ENCODE measurements around the gene PACSIN3. TPM values are rescaled to one million over a fixed set of nuclear protein-coding genes. Genes with fewer than 3 reads are reported as not detected.
"Not testable (repeated sequence)": the region's sequence is repeated elsewhere in the genome, so short reads cannot be mapped to it uniquely, and the experiment has no call there.

PACSIN3 gene
- total and polyA plus RNA-seq, 4 donors: 7.9 to 25.5 (median 22.0) TPM

DNA sequence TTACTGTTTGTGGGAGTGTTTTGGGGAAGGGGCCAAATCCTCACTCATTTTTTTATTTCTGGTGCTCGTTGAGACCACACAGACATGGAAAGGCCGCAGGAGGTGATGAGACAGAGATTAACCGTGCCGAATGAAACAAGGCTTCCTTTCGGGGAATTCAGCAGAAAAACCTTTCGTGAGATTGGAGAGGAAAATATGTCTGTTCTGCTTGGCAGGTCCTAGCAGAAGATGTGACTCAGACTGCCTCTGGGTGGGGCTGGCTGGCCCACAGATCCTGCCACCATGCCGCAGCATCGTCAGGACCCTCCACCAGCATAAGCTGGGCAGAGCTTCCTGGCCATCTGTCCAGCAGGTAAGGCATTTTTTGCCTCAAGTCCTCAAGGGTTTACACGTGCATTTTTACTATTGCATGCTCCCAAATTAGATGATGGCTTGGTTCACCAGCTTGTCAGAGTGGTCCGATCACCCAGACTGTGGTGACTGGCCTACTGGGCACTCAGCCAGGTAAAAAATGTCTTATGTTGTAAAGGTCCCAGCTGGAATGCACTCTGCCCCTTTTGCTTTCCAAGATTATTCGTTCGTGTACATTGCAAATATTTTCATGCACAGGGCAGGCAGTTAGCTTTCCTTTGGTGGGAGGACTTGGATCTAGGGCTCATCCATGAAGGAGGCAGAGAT is 30.0 kb upstream of the PACSIN3 start:
- Histone ChIP-seq H3K9me3 (ENCODE audit: control insufficient read depth, insufficient read depth, low read length) (no peaks in the 10 kb centered on the region), H3K27ac (ENCODE audit: low read depth, low read length) (peak overlapping the region; percentile 92), H3K4me3 (ENCODE audit: low read depth, low read length) (peak overlapping the region; percentile 28), H3K36me3 (ENCODE audit: control insufficient read depth, insufficient read depth, low read length) (no peaks in the 10 kb centered on the region), H3K4me1 (ENCODE audit: control insufficient read depth, insufficient read depth, low read length) (peaks cover 28% of the 10 kb centered on the region), H3K27me3 (ENCODE audit: control insufficient read depth, insufficient read depth, low read length) (no peaks in the 10 kb centered on the region)
- peak in 2 of 6 donors; percentile 24 to 58 for DNase-seq (ENCODE audit: low read depth in 4 of 6, low spot score in 6 of 6)
- 29% methylated on average over 10 of the region's 12 CpGs for WGBS (ENCODE audit: insufficient coverage)

GRCh38 chr11:47215366-47215910 is 29.2 kb upstream of the PACSIN3 start:
- no peaks in the 10 kb centered on the region for H3K9me3 ChIP-seq (ENCODE audit: control insufficient read depth, insufficient read depth, low read length)
- H3K4me1 ChIP-seq (ENCODE audit: control insufficient read depth, insufficient read depth, low read length): peaks cover 28% of the 10 kb centered on the region
- H3K27me3 ChIP-seq (ENCODE audit: control insufficient read depth, insufficient read depth, low read length): no peaks in the 10 kb centered on the region
- peak overlapping the region; percentile 92 for H3K27ac ChIP-seq (ENCODE audit: low read depth, low read length)
- WGBS (ENCODE audit: insufficient coverage): 22% methylated on average over 10 of the region's 15 CpGs
- H3K4me3 ChIP-seq (ENCODE audit: low read depth, low read length): peak overlapping the region; percentile 50
- H3K36me3 ChIP-seq (ENCODE audit: control insufficient read depth, insufficient read depth, low read length): no peaks in the 10 kb centered on the region
- peak in 1 of 6 donors; percentile 47 for DNase-seq (ENCODE audit: low read depth in 4 of 6, low spot score in 6 of 6)

GRCh38 chr11:47213950-47214565 is 27.8 kb upstream of the PACSIN3 start:
- DNase-seq (ENCODE audit: low read depth in 4 of 6, low spot score in 6 of 6): peak in 5 of 6 donors; percentile 60 to 96 (median 70)
- no peaks in the 10 kb centered on the region for H3K36me3 ChIP-seq (ENCODE audit: control insufficient read depth, insufficient read depth, low read length)
- WGBS (ENCODE audit: insufficient coverage): 2% methylated on average over 18 of the region's 20 CpGs
- H3K27me3 ChIP-seq (ENCODE audit: control insufficient read depth, insufficient read depth, low read length): no peaks in the 10 kb centered on the region
- peaks cover 28% of the 10 kb centered on the region for H3K4me1 ChIP-seq (ENCODE audit: control insufficient read depth, insufficient read depth, low read length)
- no peaks in the 10 kb centered on the region for H3K9me3 ChIP-seq (ENCODE audit: control insufficient read depth, insufficient read depth, low read length)
- H3K4me3 ChIP-seq (ENCODE audit: low read depth, low read length): peak overlapping the region; percentile 50
- peak overlapping the region; percentile 92 for H3K27ac ChIP-seq (ENCODE audit: low read depth, low read length)

GRCh38 chr11:47212938-47213337 is 26.7 kb upstream of the PACSIN3 start:
- Histone ChIP-seq H3K27ac (ENCODE audit: low read depth, low read length) (no peak overlapping the region), H3K4me1 (ENCODE audit: control insufficient read depth, insufficient read depth, low read length) (peaks cover 28% of the 10 kb centered on the region), H3K36me3 (ENCODE audit: control insufficient read depth, insufficient read depth, low read length) (no peaks in the 10 kb centered on the region), H3K9me3 (ENCODE audit: control insufficient read depth, insufficient read depth, low read length) (no peaks in the 10 kb centered on the region), H3K4me3 (ENCODE audit: low read depth, low read length) (no peak overlapping the region), H3K27me3 (ENCODE audit: control insufficient read depth, insufficient read depth, low read length) (no peaks in the 10 kb centered on the region)
- DNase-seq (ENCODE audit: low read depth in 4 of 6, low spot score in 6 of 6): no peak
- 92% methylated on average over 10 of the region's 12 CpGs for WGBS (ENCODE audit: insufficient coverage)

- Histone ChIP-seq H3K4me3 (ENCODE audit: low read depth, low read length) (no peak overlapping the region), H3K36me3 (ENCODE audit: control insufficient read depth, insufficient read depth, low read length) (no peaks in the 10 kb centered on the region), H3K27me3 (ENCODE audit: control insufficient read depth, insufficient read depth, low read length) (no peaks in the 10 kb centered on the region), H3K4me1 (ENCODE audit: control insufficient read depth, insufficient read depth, low read length) (peaks cover under 1% of the 10 kb centered on the region), H3K27ac (ENCODE audit: low read depth, low read length) (no peak overlapping the region), H3K9me3 (ENCODE audit: control insufficient read depth, insufficient read depth, low read length) (no peaks in the 10 kb centered on the region)
- whole genome bisulfite sequencing (ENCODE audit: insufficient coverage): 76% methylated on average over 2 of the region's 5 CpGs
- no peak for DNase-seq (ENCODE audit: low read depth in 4 of 6, low spot score in 6 of 6)
Observed at GRCh38 chr11:47208628-47209027, 22.4 kb upstream of the PACSIN3 start.

GRCh38 chr11:47208008-47208552 is 21.8 kb upstream of the PACSIN3 start:
- WGBS (ENCODE audit: insufficient coverage): 90% methylated on average over 10 of the region's 13 CpGs
- not testable (repeated sequence) for H3K36me3 ChIP-seq (ENCODE audit: control insufficient read depth, insufficient read depth, low read length); H3K4me1 ChIP-seq (ENCODE audit: control insufficient read depth, insufficient read depth, low read length); DNase-seq (ENCODE audit: low read depth in 4 of 6, low spot score in 6 of 6); H3K27ac ChIP-seq (ENCODE audit: low read depth, low read length); H3K9me3 ChIP-seq (ENCODE audit: control insufficient read depth, insufficient read depth, low read length); H3K27me3 ChIP-seq (ENCODE audit: control insufficient read depth, insufficient read depth, low read length); H3K4me3 ChIP-seq (ENCODE audit: low read depth, low read length)

DNA sequence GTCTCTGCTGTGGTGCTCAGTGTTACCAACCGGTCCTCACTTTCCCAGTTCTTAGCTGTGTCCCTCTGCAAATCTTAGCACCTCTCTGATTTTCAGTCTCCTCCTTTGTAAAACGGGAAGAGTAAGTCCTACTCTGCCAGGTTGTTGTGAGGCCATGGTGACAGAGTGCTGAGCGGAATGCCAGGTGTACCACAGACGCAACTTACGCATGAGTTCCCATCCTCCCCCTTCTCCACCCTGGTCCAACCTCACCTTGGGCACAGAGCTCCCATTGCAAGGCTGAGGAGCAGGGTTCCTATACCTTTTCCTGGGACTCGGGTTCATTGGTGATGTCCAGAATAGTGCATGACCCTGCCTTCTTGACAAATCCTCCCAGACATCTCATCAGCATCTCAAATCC is 21.2 kb upstream of the PACSIN3 start:
- no peaks in the 10 kb centered on the region for H3K9me3 ChIP-seq (ENCODE audit: control insufficient read depth, insufficient read depth, low read length)
- H3K4me1 ChIP-seq (ENCODE audit: control insufficient read depth, insufficient read depth, low read length): no peaks in the 10 kb centered on the region
- WGBS (ENCODE audit: insufficient coverage): 76% methylated on average over 5 of the region's 6 CpGs
- no peak overlapping the region for H3K27ac ChIP-seq (ENCODE audit: low read depth, low read length)
- H3K4me3 ChIP-seq (ENCODE audit: low read depth, low read length): no peak overlapping the region
- H3K36me3 ChIP-seq (ENCODE audit: control insufficient read depth, insufficient read depth, low read length): no peaks in the 10 kb centered on the region
- H3K27me3 ChIP-seq (ENCODE audit: control insufficient read depth, insufficient read depth, low read length): no peaks in the 10 kb centered on the region
- DNase-seq (ENCODE audit: low read depth in 4 of 6, low spot score in 6 of 6): no peak

GRCh38 chr11:47206577-47206976 is 20.3 kb upstream of the PACSIN3 start:
- not testable (repeated sequence) for H3K27me3 ChIP-seq (ENCODE audit: control insufficient read depth, insufficient read depth, low read length); H3K9me3 ChIP-seq (ENCODE audit: control insufficient read depth, insufficient read depth, low read length); H3K36me3 ChIP-seq (ENCODE audit: control insufficient read depth, insufficient read depth, low read length); H3K27ac ChIP-seq (ENCODE audit: low read depth, low read length); DNase-seq (ENCODE audit: low read depth in 4 of 6, low spot score in 6 of 6); H3K4me1 ChIP-seq (ENCODE audit: control insufficient read depth, insufficient read depth, low read length); H3K4me3 ChIP-seq (ENCODE audit: low read depth, low read length)
- 80% methylated on average over 1 of the region's 5 CpGs for WGBS (ENCODE audit: insufficient coverage)

DNA sequence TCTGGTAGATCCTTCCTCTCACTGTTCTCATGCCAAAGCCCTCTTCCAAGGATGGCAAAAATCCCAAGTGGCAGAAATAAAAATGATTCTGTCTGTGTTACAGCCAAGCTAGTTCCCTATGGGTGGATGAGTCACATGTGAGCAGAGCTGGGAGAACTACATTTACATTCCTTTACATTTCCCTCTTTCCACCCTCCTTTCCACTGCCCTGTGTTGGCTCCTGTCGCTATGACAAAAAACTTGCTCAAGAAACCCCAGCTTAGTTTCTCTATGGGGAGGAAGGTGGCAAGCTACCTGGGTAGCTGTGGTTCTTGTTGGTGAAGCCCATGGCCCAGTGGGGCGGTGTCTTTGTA is 18.4 kb upstream of the PACSIN3 start:
- no peak overlapping the region for H3K27ac ChIP-seq (ENCODE audit: low read depth, low read length)
- H3K9me3 ChIP-seq (ENCODE audit: control insufficient read depth, insufficient read depth, low read length): no peaks in the 10 kb centered on the region
- H3K4me1 ChIP-seq (ENCODE audit: control insufficient read depth, insufficient read depth, low read length): no peaks in the 10 kb centered on the region
- H3K36me3 ChIP-seq (ENCODE audit: control insufficient read depth, insufficient read depth, low read length): no peaks in the 10 kb centered on the region
- WGBS (ENCODE audit: insufficient coverage): 75% methylated on average over 1 of the region's 2 CpGs
- peak in 1 of 6 donors; percentile 83 for DNase-seq (ENCODE audit: low read depth in 4 of 6, low spot score in 6 of 6)
- H3K4me3 ChIP-seq (ENCODE audit: low read depth, low read length): no peak overlapping the region
- H3K27me3 ChIP-seq (ENCODE audit: control insufficient read depth, insufficient read depth, low read length): no peaks in the 10 kb centered on the region
